H9 (cell line): Measurements from ENCODE around the gene MAN1A2. TPM values are rescaled to one million over a fixed set of nuclear protein-coding genes. Genes with fewer than 3 reads are reported as not detected.
A peak's percentile ranks its signal among the peaks of the same experiment; 100 is the strongest.

Experiments used
- DNase-seq: peaks from one replicate; pipeline ENCODE4 v3.0.0-alpha.2; 2017
- H2AFZ ChIP-seq: one replicate; pipeline ENCODE4 v1.6.1; 2013; ENCODE audit warnings: mild to moderate bottlenecking, low read length, control low read depth, moderate library complexity
- H2AK5ac ChIP-seq: 2 replicates; pipeline ENCODE4 v1.6.1; 2013; ENCODE audit warnings: low read length, control low read depth, mixed read lengths; ENCODE audit not compliant: insufficient read length
- H2BK120ac ChIP-seq: one replicate; pipeline ENCODE4 v1.6.1; 2013; ENCODE audit warnings: low read depth, mild to moderate bottlenecking, low read length, control low read depth, inconsistent platforms; ENCODE audit not compliant: poor library complexity, severe bottlenecking
- H2BK12ac ChIP-seq: 2 replicates; pipeline ENCODE4 v1.6.1; 2013; ENCODE audit warnings: low read length, control low read depth, mixed read lengths, low read depth; ENCODE audit not compliant: insufficient read length
- H2BK15ac ChIP-seq: 2 replicates; pipeline ENCODE4 v1.6.1; 2013; ENCODE audit warnings: low read depth, low read length, control low read depth
- H2BK20ac ChIP-seq: one replicate; pipeline ENCODE4 v1.6.1; 2013; ENCODE audit warnings: low read depth, mild to moderate bottlenecking, low read length, control low read depth, inconsistent platforms; ENCODE audit not compliant: poor library complexity, severe bottlenecking
- H2BK5ac ChIP-seq: 2 replicates; pipeline ENCODE4 v1.6.1; 2013; ENCODE audit warnings: low read length, control low read depth, mixed read lengths; ENCODE audit not compliant: insufficient read length
- H3K14ac ChIP-seq: 2 replicates; pipeline ENCODE4 v1.6.1; 2013; ENCODE audit warnings: low read length, control low read depth; ENCODE audit not compliant: insufficient read depth
- H3K18ac ChIP-seq: 2 replicates; pipeline ENCODE4 v1.6.1; 2013; ENCODE audit warnings: low read depth, mild to moderate bottlenecking, mixed read lengths, low read length, control low read depth; ENCODE audit not compliant: insufficient read length
- H3K23ac ChIP-seq: 2 replicates; pipeline ENCODE4 v1.6.1; 2013; ENCODE audit warnings: low read length, control low read depth, mixed read lengths, low read depth; ENCODE audit not compliant: insufficient read length
- H3K23me2 ChIP-seq: 2 replicates; pipeline ENCODE4 v1.6.1; 2013; ENCODE audit warnings: low read depth, mild to moderate bottlenecking, mixed read lengths, low read length, control low read depth; ENCODE audit not compliant: insufficient read length, poor library complexity, severe bottlenecking
- H3K27ac ChIP-seq: 2 replicates; pipeline ENCODE4 v1.5.1; 2013; ENCODE audit warnings: low read length, control low read depth, mixed read lengths, low read depth; ENCODE audit not compliant: insufficient read length
- H3K27me3 ChIP-seq: 2 replicates; pipeline ENCODE4 v1.6.1; 2013; ENCODE audit warnings: low read length, control low read depth, inconsistent platforms; ENCODE audit not compliant: insufficient read depth
- H3K4ac ChIP-seq: 2 replicates; pipeline ENCODE4 v1.6.1; 2013; ENCODE audit warnings: low read depth, mild to moderate bottlenecking, control low read depth, inconsistent platforms, low read length, moderate library complexity
- H3K4me1 ChIP-seq: 2 replicates; pipeline ENCODE4 v1.6.1; 2013; ENCODE audit warnings: low read length, control low read depth, inconsistent platforms; ENCODE audit not compliant: insufficient read depth
- H3K4me2 ChIP-seq: 2 replicates; pipeline ENCODE4 v1.6.1; 2013; ENCODE audit warnings: low read length, control low read depth, mixed read lengths; ENCODE audit not compliant: insufficient read length, insufficient read depth
- H3K56ac ChIP-seq: 2 replicates; pipeline ENCODE4 v1.6.1; 2013; ENCODE audit warnings: low read depth, mild to moderate bottlenecking, mixed read lengths, low read length, control low read depth; ENCODE audit not compliant: insufficient read length
- H3K79me1 ChIP-seq: 2 replicates; pipeline ENCODE4 v1.6.1; 2013; ENCODE audit warnings: low read depth, mild to moderate bottlenecking, moderate library complexity, low read length, control low read depth, inconsistent platforms; ENCODE audit not compliant: insufficient read depth, poor library complexity, severe bottlenecking
- H3K79me2 ChIP-seq: 2 replicates; pipeline ENCODE4 v1.6.1; 2013; ENCODE audit warnings: low read length, control low read depth, inconsistent platforms; ENCODE audit not compliant: insufficient read depth
- H3K9ac ChIP-seq: 2 replicates; pipeline ENCODE4 v1.6.1; 2013; ENCODE audit warnings: low read length, control low read depth, mixed read lengths; ENCODE audit not compliant: insufficient read length; ENCODE audit errors: extremely low read depth
- H3K9me3 ChIP-seq: one replicate; pipeline ENCODE4 v1.6.1; 2013; ENCODE audit warnings: low read depth, low read length, inconsistent platforms; ENCODE audit not compliant: control insufficient read depth
- H3T11ph ChIP-seq: one replicate; pipeline ENCODE4 v1.6.1; 2013; ENCODE audit warnings: mild to moderate bottlenecking, low read length, control low read depth, inconsistent platforms
- H4K20me1 ChIP-seq: one replicate; pipeline ENCODE4 v1.6.1; 2013; ENCODE audit not compliant: control insufficient read depth, insufficient read length, insufficient read depth
- H4K5ac ChIP-seq: 2 replicates; pipeline ENCODE4 v1.6.1; 2013; ENCODE audit warnings: low read depth, mild to moderate bottlenecking, mixed read lengths, low read length, control low read depth; ENCODE audit not compliant: insufficient read length
- H4K8ac ChIP-seq: replicated peaks from 2 replicates; pipeline ENCODE4 v1.6.1; 2013; ENCODE audit warnings: low read length, control low read depth, mixed read lengths, low read depth; ENCODE audit not compliant: insufficient read length
- H4K91ac ChIP-seq: 2 replicates; pipeline ENCODE4 v1.6.1; 2013; ENCODE audit warnings: low read depth, mild to moderate bottlenecking, moderate library complexity, mixed read lengths, low read length, control low read depth; ENCODE audit not compliant: insufficient read length
- H3K27ac Mint-ChIP-seq, 3 experiments: 2 replicates in 2 of 3; 3 replicates in 1 of 3; pipeline ENCODE4 v1.8.0; 2020 to 2021; ENCODE audit warnings: mixed read lengths in 3 of 3, mild to moderate bottlenecking in 1 of 3, moderate library complexity in 1 of 3
- H3K27me3 Mint-ChIP-seq: 2 replicates; pipeline ENCODE4 v1.8.0; 2021; ENCODE audit warnings: low read depth, mild to moderate bottlenecking, moderate library complexity, mixed read lengths
- H3K36me3 Mint-ChIP-seq, 3 experiments: 2 replicates in 2 of 3; 3 replicates in 1 of 3; pipeline ENCODE4 v1.8.0; 2020 to 2021; ENCODE audit warnings: low read depth in 3 of 3, mixed read lengths in 3 of 3; ENCODE audit not compliant: insufficient read depth in 1 of 3
- H3K4me1 Mint-ChIP-seq, 2 experiments: 2 replicates each; pipeline ENCODE4 v1.8.0; 2020; ENCODE audit warnings: mixed read lengths in 2 of 2
- H3K4me3 Mint-ChIP-seq, 2 experiments: 2 replicates in 1 of 2; 3 replicates in 1 of 2; pipeline ENCODE4 v1.8.0; 2020 to 2021; ENCODE audit warnings: mild to moderate bottlenecking in 2 of 2, mixed read lengths in 2 of 2, moderate library complexity in 1 of 2
- H3K9me3 Mint-ChIP-seq, 2 experiments: 2 replicates in 1 of 2; 3 replicates in 1 of 2; pipeline ENCODE4 v1.8.0; 2020; ENCODE audit warnings: mild to moderate bottlenecking in 2 of 2, mixed read lengths in 2 of 2, moderate library complexity in 1 of 2
- CTCF ChIP-seq: fragments of 200-600 bp; sonication (generic); conservative IDR thresholded peaks from 3 replicates; pipeline ENCODE4 v1.8.0; 2021; ENCODE audit warnings: antibody characterized with exemption, mild to moderate bottlenecking
- WGBS: extraction: QIAGEN DNeasy Blood & Tissue Kit; methylation state at CpG from one replicate; pipeline ENCODE4 v1.1.7; 2013; ENCODE audit warnings: missing lambda C conversion rate, low lambda C conversion rate, mixed read lengths; ENCODE audit not compliant: insufficient read length; ENCODE audit errors: extremely low coverage; 5-methylcytosine and 5-hydroxymethylcytosine counted together
- total RNA-seq: library from RNA; stranded (reverse); gene quantifications from 2 replicates; pipeline ENCODE4 v1.2.1, GENCODE V29; 2021

MAN1A2 gene
- total RNA-seq, 1 experiment from 2014 or later = 24.0 TPM

DNA sequence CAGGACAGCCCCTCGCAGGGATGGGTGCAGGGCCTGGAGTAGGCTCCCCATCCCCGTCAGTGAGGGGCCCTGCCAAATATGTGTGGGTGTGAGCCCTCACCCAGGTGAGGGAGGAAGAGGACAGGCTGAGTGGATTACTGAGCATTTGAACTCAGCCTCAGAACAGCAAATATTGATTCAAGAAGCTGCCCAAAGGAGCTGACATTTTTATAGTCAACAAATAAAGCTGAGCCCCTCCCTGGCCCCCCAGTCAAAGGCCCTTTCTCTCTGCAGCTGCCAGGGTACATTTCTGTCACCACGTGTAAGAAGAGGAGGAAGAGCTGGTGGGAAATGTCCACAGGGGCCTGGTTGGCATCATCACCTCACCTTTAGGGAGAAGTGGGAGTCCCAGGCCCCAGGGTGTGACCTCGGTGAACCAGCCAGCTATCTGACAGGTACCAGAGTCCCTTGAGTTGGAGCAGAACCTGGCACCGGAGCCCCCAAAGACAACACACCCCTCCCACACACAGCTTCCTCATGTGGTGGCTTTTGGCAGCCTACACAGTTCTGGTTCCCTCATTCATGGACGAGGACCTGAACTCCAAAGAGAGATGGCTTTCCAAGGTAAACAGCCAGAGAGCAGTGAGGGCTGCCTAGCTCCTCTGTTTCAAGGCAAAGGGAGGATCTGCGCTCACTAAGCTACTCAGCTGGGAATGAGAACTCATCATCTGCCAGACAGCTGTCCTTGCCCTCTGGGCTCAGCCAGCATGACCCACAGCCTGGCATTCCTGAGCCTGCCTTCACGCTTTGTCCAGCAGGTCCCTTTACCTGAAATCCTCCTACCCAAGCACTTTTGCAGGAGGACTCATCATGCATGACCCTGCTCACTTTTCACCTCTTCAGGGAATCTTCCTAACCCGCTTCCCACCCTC, 195.6 kb downstream of the MAN1A2 start:
- H3K27me3 Mint-ChIP-seq = peaks cover 1% of the 10 kb centered on the region; the same call in 1 of the 2 replicates
- WGBS = no CpG with 5 or more reads among the region's 9 CpGs
- no peak overlapping the region for H4K8ac ChIP-seq
- H4K5ac ChIP-seq = no peak overlapping the region
- no peak overlapping the region; a peak in 1 of 5 replicates for H3K4me3 Mint-ChIP-seq
- H2AFZ ChIP-seq = no peak overlapping the region
- no peak overlapping the region for H2AK5ac ChIP-seq
- H3K9me3 Mint-ChIP-seq = peaks cover 17% of the 10 kb centered on the region in 2 experiments
- no peak overlapping the region for H3T11ph ChIP-seq
- H2BK120ac ChIP-seq = no peak overlapping the region
- no peaks in the 10 kb centered on the region for H4K20me1 ChIP-seq
- no peak overlapping the region for H2BK12ac ChIP-seq
- no peak for DNase-seq
- no peaks in the 10 kb centered on the region for H3K27me3 ChIP-seq
- H3K56ac ChIP-seq = no peak overlapping the region
- H3K79me2 ChIP-seq = no peaks in the 10 kb centered on the region
- H3K4me2 ChIP-seq = no peak overlapping the region
- no peak overlapping the region for H3K9ac ChIP-seq
- H3K23ac ChIP-seq = no peak overlapping the region
- no peak overlapping the region for H2BK5ac ChIP-seq
- no peaks in the 10 kb centered on the region for H3K9me3 ChIP-seq
- no peak overlapping the region for H3K18ac ChIP-seq
- H2BK15ac ChIP-seq = no peak overlapping the region
- H3K4ac ChIP-seq = no peak overlapping the region
- no peaks in the 10 kb centered on the region for H3K4me1 ChIP-seq
- peak overlapping the region in 1 of 3 experiments; percentile 40; a peak in 1 of 7 replicates for H3K27ac Mint-ChIP-seq
- no peak for TF ChIP-seq CTCF
- H2BK20ac ChIP-seq = no peak overlapping the region
- H3K23me2 ChIP-seq = no peaks in the 10 kb centered on the region
- H4K91ac ChIP-seq = no peak overlapping the region
- peaks cover 3 to 6% of the 10 kb centered on the region in 2 experiments; a peak in 1 of 4 replicates for H3K4me1 Mint-ChIP-seq
- no peak overlapping the region for H3K14ac ChIP-seq
- no peaks in the 10 kb centered on the region for H3K79me1 ChIP-seq
- no peak overlapping the region for H3K27ac ChIP-seq
- H3K36me3 Mint-ChIP-seq = peaks cover 0 to 11% (median 9%) of the 10 kb centered on the region in 3 experiments
